ENCODE data around the gene PCIF1. TPM values are rescaled to one million over a fixed set of nuclear protein-coding genes. Genes with fewer than 3 reads are reported as not detected.
"Not testable (repeated sequence)": the region's sequence is repeated elsewhere in the genome, so short reads cannot be mapped to it uniquely, and the experiment has no call there.

Gene PCIF1
- total and polyA plus RNA-seq, 4 donors = 15.5 to 43.4 (median 32.9) TPM

DNA sequence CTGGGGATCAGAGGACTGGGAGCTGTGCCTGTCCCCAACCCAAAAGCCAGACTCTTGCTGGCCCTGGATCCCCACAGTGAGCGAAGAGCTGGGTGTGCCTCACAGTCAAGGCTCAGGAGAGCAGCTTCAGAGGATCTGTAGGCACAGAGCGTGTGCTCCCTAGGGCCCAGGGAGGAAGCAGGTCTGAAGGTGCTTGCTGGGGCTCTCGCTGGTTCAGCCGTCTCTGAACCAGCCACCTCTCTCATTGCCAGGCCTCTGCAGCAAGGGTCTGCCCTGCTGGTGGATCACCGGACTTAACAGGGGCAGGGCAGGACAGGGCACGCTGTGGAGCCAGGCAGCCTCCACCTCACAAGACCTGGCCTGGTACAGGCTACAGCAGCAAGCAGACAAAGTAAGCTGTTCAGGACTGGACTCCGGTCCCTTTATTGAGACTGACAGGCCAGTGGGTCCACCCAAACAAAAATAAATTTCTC, 13.8 kb downstream of the PCIF1 start:
- intact Hi-C loops (cut with DNase I) = no loop called here
- WGBS, 2 donors = 61 to 69% methylated on average over 7 of the region's 7 CpGs
- no peak overlapping the region for H3K4me3 ChIP-seq (ENCODE audit: low read length in 2 of 2)
- no peaks in the 10 kb centered on the region for H3K27me3 ChIP-seq (ENCODE audit: control insufficient read depth in 1 of 2, insufficient read depth in 2 of 2, low read length in 1 of 2)
- DNase-seq (no peak), ATAC-seq (ENCODE audit: low FRiP score) (no peak)
- H3K36me3 ChIP-seq (ENCODE audit: control insufficient read depth in 1 of 2, insufficient read depth in 2 of 2, low read length in 1 of 2) = peaks cover 7 to 22% of the 10 kb centered on the region in 2 donors
- H3K9me3 ChIP-seq (ENCODE audit: control insufficient read depth, low read length) = no peaks in the 10 kb centered on the region
- H3K4me1 ChIP-seq (ENCODE audit: control insufficient read depth in 1 of 2, insufficient read depth in 2 of 2, low read length in 2 of 2) = no peaks in the 10 kb centered on the region
- H3K27ac ChIP-seq (ENCODE audit: low read depth in 1 of 2, low read length in 2 of 2) = no peak overlapping the region

DNA sequence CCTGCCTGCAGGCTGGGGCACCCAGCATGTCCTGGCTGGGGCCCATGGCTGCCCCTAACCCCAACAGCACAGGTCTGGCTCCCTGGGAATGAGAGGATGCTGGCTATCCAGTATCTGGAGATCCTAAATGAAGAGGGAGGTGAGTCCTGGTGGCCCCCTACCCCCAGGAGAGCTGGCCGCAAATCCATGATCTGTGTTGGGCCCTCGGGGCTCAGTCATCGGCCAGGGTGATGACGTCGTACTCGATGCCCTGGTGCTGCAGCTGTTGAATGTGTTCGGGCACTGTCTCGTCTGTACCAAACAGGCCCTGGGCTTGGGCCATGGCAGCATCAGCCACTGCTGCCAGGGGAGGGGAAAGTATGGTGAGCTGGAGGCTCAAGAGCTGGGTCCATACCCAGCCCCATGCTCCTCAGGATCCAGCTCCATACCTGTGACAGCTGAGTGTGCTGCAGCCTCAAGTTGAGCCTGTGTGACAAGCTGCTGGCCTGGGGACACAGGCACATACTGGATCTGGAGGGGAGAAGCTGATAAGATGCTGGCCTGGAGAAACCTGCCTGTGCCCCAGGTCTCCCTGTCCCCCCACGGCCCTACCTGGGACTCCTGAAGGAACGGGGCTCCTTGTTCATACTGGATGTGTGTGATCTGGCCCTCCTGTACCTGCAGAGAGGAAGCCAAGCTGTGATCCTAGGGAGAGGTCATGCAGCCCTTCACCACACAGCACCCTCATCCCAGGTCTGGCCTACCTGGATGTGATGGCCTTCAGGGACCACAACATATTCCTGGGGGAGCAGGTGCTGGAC, 14.5 kb downstream of the PCIF1 start:
- ATAC-seq (ENCODE audit: low FRiP score) (no peak), DNase-seq (no peak)
- intact Hi-C loops (cut with DNase I) = no loop called here
- Histone ChIP-seq H3K27ac (ENCODE audit: low read depth in 1 of 2, low read length in 2 of 2) (no peak overlapping the region), H3K4me3 (ENCODE audit: low read length in 2 of 2) (no peak overlapping the region), H3K27me3 (ENCODE audit: control insufficient read depth in 1 of 2, insufficient read depth in 2 of 2, low read length in 1 of 2) (no peaks in the 10 kb centered on the region), H3K36me3 (ENCODE audit: control insufficient read depth in 1 of 2, insufficient read depth in 2 of 2, low read length in 1 of 2) (peaks cover 7 to 19% of the 10 kb centered on the region in 2 donors), H3K4me1 (ENCODE audit: control insufficient read depth in 1 of 2, insufficient read depth in 2 of 2, low read length in 2 of 2) (no peaks in the 10 kb centered on the region), H3K9me3 (ENCODE audit: control insufficient read depth, low read length) (no peaks in the 10 kb centered on the region)
- 32 to 43% methylated on average over 10 of the region's 10 CpGs for WGBS, 2 donors

DNA sequence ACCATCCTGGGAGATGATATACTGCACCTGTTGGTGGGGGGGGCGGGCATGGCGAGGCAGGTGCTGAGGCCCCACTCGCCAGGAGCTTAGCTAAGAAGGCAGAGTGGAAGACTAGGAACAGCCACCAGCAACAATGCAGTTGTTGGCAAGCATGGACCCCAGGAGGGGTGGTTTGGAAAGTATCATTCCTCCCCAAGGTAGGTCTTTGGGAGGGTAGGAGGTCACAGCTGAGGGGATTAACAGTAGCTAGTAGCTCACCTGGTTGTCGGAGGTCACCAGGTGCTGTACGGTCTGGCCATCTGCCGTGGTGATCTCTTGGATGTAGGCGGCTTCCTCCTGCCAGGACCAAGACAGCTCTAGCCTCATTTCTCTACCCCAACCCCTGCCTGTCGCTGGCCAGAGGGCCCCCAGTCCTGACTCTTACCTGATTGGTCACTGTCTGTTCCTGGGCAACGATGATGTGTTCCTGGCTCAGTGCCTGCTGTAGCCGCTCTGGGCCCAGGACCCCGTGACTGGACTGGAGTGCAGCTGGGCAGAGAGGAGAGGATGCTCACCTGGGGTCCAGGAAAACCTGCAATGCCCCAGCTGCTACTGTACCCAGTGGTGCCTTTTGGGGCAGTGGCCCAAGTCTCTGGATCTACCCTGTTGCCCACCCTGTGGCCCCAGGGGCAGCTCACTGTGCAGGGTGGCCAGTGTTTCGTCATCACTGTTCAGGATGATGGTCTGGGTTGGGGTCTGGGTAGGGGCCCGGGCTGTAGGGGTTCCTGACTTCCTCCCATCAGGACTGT, 15.3 kb downstream of the PCIF1 start:
- no peak overlapping the region for H3K4me3 ChIP-seq (ENCODE audit: low read length in 2 of 2)
- H3K36me3 ChIP-seq (ENCODE audit: control insufficient read depth in 1 of 2, insufficient read depth in 2 of 2, low read length in 1 of 2) = peaks cover 4 to 19% of the 10 kb centered on the region in 2 donors
- no peaks in the 10 kb centered on the region for H3K4me1 ChIP-seq (ENCODE audit: control insufficient read depth in 1 of 2, insufficient read depth in 2 of 2, low read length in 2 of 2)
- no peak overlapping the region for H3K27ac ChIP-seq (ENCODE audit: low read depth in 1 of 2, low read length in 2 of 2)
- peak; percentile 1 for ATAC-seq (ENCODE audit: low FRiP score)
- intact Hi-C loops (cut with DNase I) = no loop called here
- no peaks in the 10 kb centered on the region for H3K9me3 ChIP-seq (ENCODE audit: control insufficient read depth, low read length)
- 75 to 76% methylated on average over 13 of the region's 13 CpGs for WGBS, 2 donors
- no peaks in the 10 kb centered on the region for H3K27me3 ChIP-seq (ENCODE audit: control insufficient read depth in 1 of 2, insufficient read depth in 2 of 2, low read length in 1 of 2)
- no peak for DNase-seq

DNA sequence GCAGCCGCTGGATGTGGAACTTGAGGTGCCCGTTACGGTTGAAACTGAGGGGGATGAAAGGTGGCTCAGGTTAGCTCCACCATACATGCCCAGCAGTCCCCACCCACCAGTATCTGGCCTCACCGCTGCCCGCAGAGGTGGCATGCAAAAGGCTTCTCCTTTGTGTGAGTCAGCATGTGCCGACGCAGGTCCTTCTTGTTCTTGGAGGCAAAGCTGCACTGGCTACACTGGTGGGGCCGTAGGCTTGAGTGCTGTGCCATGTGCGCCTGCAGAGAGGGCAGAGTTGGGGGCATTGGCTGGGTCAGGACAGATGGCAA, 15.8 kb downstream of the PCIF1 start:
- Histone ChIP-seq H3K9me3 (ENCODE audit: control insufficient read depth, low read length) (no peaks in the 10 kb centered on the region), H3K27me3 (ENCODE audit: control insufficient read depth in 1 of 2, insufficient read depth in 2 of 2, low read length in 1 of 2) (no peaks in the 10 kb centered on the region), H3K4me3 (ENCODE audit: low read length in 2 of 2) (no peak overlapping the region), H3K27ac (ENCODE audit: low read depth in 1 of 2, low read length in 2 of 2) (no peak overlapping the region), H3K4me1 (ENCODE audit: control insufficient read depth in 1 of 2, insufficient read depth in 2 of 2, low read length in 2 of 2) (no peaks in the 10 kb centered on the region), H3K36me3 (ENCODE audit: control insufficient read depth in 1 of 2, insufficient read depth in 2 of 2, low read length in 1 of 2) (peaks cover 4 to 16% of the 10 kb centered on the region in 2 donors)
- 77 to 85% methylated on average over 9 of the region's 9 CpGs for WGBS, 2 donors
- DNase-seq (no peak), ATAC-seq (ENCODE audit: low FRiP score) (no peak)
- intact Hi-C loops (cut with DNase I) = no loop called here

DNA sequence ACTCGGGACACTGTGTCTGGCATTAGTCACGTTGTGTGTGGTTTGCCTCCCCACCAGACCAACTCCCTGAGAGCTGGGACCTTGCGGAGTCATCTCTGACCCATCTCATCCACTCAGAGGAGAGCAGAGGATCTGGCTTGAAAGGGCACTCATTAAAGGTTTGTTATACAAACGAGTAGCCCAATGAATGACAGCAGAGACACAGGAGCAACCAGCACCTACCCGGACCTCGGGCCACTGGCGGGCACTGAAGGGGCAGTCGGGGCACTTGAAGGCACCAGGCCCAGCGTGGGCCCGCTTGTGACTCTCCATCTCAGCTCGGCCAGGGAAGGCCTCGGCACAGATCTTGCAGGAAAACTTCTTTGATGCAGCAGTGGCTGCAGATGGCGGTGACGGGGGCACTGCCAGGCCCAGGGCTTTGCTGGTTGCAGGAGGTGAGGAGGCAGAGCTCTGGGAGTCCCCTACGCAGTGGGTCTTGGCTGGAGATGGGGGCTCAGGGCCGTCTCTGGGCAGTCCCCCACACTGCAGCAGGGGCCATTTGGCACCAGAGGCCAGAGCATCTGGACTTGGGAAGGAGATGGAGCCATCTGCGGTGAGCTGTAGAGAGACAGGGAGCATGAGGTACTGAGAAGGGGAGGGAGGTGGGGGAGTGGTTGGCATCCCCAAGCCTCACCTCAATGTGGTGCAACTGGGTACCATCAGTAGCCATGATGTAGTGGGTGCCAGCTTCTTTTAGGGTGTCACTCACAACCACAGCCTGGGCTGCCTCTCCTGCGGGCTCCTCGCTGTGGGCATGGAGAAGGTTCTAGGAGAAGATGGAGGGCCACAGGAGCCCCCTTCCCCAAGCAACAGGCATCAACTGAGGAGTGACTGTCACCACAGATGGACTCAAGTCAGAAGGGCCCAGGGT, 17.7 kb downstream of the PCIF1 start:
- no peaks in the 10 kb centered on the region for H3K9me3 ChIP-seq (ENCODE audit: control insufficient read depth, low read length)
- WGBS, 2 donors = 87 to 89% methylated on average over 19 of the region's 19 CpGs
- intact Hi-C loops (cut with DNase I) = no loop called here
- H3K4me3 ChIP-seq (ENCODE audit: low read length in 2 of 2) = no peak overlapping the region
- DNase-seq (no peak), ATAC-seq (ENCODE audit: low FRiP score) (no peak)
- H3K27me3 ChIP-seq (ENCODE audit: control insufficient read depth in 1 of 2, insufficient read depth in 2 of 2, low read length in 1 of 2) = no peaks in the 10 kb centered on the region
- no peaks in the 10 kb centered on the region for H3K4me1 ChIP-seq (ENCODE audit: control insufficient read depth in 1 of 2, insufficient read depth in 2 of 2, low read length in 2 of 2)
- no peak overlapping the region for H3K27ac ChIP-seq (ENCODE audit: low read depth in 1 of 2, low read length in 2 of 2)
- H3K36me3 ChIP-seq (ENCODE audit: control insufficient read depth in 1 of 2, insufficient read depth in 2 of 2, low read length in 1 of 2) = peaks cover 4 to 8% of the 10 kb centered on the region in 2 donors

DNA sequence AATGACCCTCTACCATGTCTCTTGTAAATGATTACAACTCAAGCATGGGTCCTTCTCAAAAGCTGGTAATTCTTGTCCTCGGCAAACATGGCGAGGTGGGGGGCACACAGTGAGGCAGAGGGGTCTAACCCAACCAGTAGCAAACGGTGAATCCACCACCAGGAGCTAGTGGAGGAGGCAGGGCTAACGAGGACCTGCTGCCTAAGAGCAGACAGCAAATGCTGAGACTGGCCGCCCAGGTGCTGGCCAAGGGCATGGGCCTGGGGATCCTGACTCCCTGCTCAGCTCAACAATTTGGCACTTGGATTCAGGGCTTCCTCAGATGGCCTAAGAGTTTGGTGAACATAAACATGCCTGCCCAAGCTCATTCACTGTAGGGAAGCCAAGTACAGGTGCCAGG, 18.4 kb downstream of the PCIF1 start:
- Histone ChIP-seq H3K36me3 (ENCODE audit: control insufficient read depth in 1 of 2, insufficient read depth in 2 of 2, low read length in 1 of 2) (peaks cover 4 to 5% of the 10 kb centered on the region in 2 donors), H3K27ac (ENCODE audit: low read depth in 1 of 2, low read length in 2 of 2) (no peak overlapping the region), H3K9me3 (ENCODE audit: control insufficient read depth, low read length) (no peaks in the 10 kb centered on the region), H3K27me3 (ENCODE audit: control insufficient read depth in 1 of 2, insufficient read depth in 2 of 2, low read length in 1 of 2) (no peaks in the 10 kb centered on the region), H3K4me1 (ENCODE audit: control insufficient read depth in 1 of 2, insufficient read depth in 2 of 2, low read length in 2 of 2) (no peaks in the 10 kb centered on the region), H3K4me3 (ENCODE audit: low read length in 2 of 2) (no peak overlapping the region)
- DNase-seq (no peak), ATAC-seq (ENCODE audit: low FRiP score) (no peak)
- 87 to 90% methylated on average over 5 of the region's 5 CpGs for WGBS, 2 donors
- intact Hi-C loops (cut with DNase I) = no loop called here

DNA sequence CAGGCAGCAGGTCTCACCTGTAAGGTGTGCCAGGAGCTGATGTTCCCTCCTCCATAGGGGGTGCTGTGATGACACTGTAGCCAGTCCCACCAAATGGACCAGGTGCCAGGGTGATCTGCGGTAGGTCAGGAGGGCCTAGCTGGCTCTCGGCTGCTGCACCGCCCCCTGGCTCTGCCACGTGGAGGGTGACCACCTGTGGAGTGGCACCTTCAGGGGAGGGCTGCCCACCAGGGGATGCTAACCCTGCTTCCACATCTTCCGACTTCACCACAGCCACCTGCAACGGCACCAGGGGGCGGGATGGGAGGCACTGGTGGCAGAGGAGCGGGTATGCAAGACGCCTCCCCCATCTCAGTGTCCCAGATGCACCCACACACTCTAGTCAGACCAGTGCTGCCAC, 19.2 kb downstream of the PCIF1 start:
- ATAC-seq (ENCODE audit: low FRiP score) = no peak
- no peaks in the 10 kb centered on the region for H3K27me3 ChIP-seq (ENCODE audit: control insufficient read depth in 1 of 2, insufficient read depth in 2 of 2, low read length in 1 of 2)
- H3K36me3 ChIP-seq (ENCODE audit: control insufficient read depth in 1 of 2, insufficient read depth in 2 of 2, low read length in 1 of 2) = peaks cover 4 to 7% of the 10 kb centered on the region in 2 donors
- no peaks in the 10 kb centered on the region for H3K9me3 ChIP-seq (ENCODE audit: control insufficient read depth, low read length)
- no peak overlapping the region for H3K4me3 ChIP-seq (ENCODE audit: low read length in 2 of 2)
- intact Hi-C loops (cut with DNase I) = no loop called here
- 80 to 89% methylated on average over 9 of the region's 9 CpGs for WGBS, 2 donors
- no peaks in the 10 kb centered on the region for H3K4me1 ChIP-seq (ENCODE audit: control insufficient read depth in 1 of 2, insufficient read depth in 2 of 2, low read length in 2 of 2)
- DNase-seq = peak; percentile 42 to 66
- H3K27ac ChIP-seq (ENCODE audit: low read depth in 1 of 2, low read length in 2 of 2) = no peak overlapping the region

DNA sequence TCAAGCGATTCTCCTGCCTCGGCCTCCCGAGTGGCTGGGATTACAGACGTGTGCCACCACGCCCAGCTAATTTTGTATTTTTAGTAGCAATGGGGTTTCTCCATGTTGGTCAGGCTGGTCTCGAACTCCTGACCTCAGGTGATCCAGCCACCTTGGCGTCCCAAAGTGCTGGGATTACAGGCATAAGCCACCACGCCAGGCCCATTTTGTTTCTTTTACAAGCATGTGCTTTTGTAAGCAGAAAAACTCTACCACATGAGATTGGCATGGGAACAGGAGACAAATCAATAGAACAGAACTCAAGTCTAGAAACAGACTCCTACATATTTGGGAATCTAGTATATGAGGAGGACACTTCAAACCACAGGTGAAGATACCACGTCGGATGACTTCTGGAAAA, 21.8 kb downstream of the PCIF1 start:
- H3K27ac ChIP-seq (ENCODE audit: low read depth in 1 of 2, low read length in 2 of 2); H3K27me3 ChIP-seq (ENCODE audit: control insufficient read depth in 1 of 2, insufficient read depth in 2 of 2, low read length in 1 of 2); H3K4me1 ChIP-seq (ENCODE audit: control insufficient read depth in 1 of 2, insufficient read depth in 2 of 2, low read length in 2 of 2); ATAC-seq (ENCODE audit: low FRiP score); H3K4me3 ChIP-seq (ENCODE audit: low read length in 2 of 2); intact Hi-C loops (cut with DNase I); H3K9me3 ChIP-seq (ENCODE audit: control insufficient read depth, low read length): not testable (repeated sequence)
- 84 to 89% methylated on average over 10 of the region's 10 CpGs for WGBS, 2 donors
- DNase-seq = peak in 1 of 2 donors; percentile 22
- H3K36me3 ChIP-seq (ENCODE audit: control insufficient read depth in 1 of 2, insufficient read depth in 2 of 2, low read length in 1 of 2) = peaks cover 7 to 15% of the 10 kb centered on the region in 2 donors

Measured in aorta (tissue), 5 donors.